Measurements from ENCODE around the gene GARIN3. TPM values are rescaled to one million over a fixed set of nuclear protein-coding genes. Genes with fewer than 3 reads are reported as not detected.

GARIN3 gene
- total RNA-seq, 1 experiment from 2014 or later, result not detected

DNA sequence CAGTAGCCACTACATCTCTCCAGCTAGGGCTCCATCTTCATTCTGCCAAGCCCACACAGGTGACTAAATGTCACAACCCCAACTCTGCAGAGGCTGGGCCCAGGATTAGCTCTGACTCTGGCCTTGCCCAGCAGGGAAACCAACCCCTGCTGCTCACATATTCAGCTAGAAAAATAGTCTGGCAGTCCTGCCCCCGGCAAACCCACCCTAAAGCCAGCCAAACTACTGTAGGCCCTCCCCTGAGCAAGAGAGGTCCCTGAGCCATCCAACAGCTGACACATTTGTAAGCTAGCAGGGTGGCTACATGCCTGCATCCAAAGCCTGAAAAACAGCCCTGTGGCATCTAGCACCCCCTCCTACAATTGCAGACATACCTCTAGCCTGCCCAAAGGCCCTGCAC lies 46.0 kb downstream of the GARIN3 start:
- DNase-seq, result no peak
- Histone ChIP-seq H3K27me3 (no peaks in the 10 kb centered on the region), H3K9me3 (peaks cover 6% of the 10 kb centered on the region; the same call in 1 of the 2 replicates), H3K4me3 (no peak overlapping the region), H3K36me3 (no peaks in the 10 kb centered on the region)

DNA sequence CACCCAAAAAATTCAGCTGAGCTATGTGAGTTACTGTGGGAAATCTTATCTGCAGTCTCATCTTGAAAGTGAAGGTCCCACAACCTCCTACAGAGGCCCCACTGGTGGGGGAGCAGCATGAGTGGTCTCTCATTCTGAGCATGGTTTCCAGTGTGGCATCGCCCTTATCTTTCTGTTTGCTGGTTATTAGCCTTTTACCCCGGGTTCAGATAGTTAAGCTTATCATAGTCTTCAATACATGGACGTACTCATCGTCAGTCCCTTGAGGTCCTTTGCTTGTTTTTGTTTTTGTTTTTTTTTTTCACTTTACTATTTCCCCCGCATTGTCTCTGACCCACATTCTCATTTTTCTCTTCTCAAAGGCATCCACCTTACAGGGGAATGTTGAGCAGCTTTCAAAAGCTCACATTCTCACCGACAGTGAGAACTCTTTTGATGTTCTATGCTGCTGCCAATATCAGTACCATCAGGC lies 49.5 kb downstream of the GARIN3 start:
- H3K27me3 ChIP-seq, result no peaks in the 10 kb centered on the region
- peaks cover 4% of the 10 kb centered on the region; the same call in 1 of the 2 replicates for H3K9me3 ChIP-seq
- no peak overlapping the region for H3K4me3 ChIP-seq
- no peaks in the 10 kb centered on the region for H3K36me3 ChIP-seq
- DNase-seq, result no peak

DNA sequence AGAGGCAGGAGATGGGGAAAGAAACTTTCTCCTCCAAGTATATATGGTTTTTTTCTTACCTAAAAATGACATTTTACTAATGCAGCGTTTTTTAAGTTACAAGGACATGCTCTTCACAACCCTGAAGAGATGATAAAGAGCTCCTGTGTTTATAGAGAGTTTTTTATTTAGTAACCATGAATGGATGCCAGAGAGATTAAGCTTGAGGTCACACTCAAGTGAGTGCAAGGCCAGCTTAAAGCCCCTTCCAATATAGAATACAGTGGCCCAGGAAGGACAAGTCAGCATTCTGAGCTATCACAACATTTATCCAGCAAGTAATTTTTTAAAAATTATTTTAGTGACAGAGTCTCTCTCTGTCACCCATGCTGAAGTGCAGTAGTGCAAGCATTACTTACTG lies 50.6 kb downstream of the GARIN3 start:
- Histone ChIP-seq H3K36me3 (no peaks in the 10 kb centered on the region), H3K4me3 (no peak overlapping the region), H3K9me3 (no peaks in the 10 kb centered on the region), H3K27me3 (no peaks in the 10 kb centered on the region)
- DNase-seq, result no peak

DNA sequence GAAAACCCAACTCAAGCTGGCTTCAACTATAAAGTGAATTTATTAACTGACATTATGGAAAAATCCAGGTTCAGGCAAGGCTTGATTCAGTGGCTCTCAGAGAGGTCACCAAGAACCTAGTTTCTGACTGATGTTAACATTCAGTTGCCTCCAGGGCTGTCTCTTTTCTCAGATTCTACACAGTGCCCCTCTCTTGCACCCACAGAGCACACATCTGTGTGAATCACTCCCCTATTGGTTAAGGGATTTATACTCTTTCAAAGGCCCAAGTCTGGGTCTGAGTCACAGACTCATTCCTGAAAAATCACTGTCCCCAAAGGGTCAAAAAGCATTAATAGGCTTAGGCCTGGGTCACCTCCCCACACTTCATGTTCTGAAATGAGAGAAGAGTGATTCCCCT lies 51.1 kb downstream of the GARIN3 start:
- no peak for DNase-seq

DNA sequence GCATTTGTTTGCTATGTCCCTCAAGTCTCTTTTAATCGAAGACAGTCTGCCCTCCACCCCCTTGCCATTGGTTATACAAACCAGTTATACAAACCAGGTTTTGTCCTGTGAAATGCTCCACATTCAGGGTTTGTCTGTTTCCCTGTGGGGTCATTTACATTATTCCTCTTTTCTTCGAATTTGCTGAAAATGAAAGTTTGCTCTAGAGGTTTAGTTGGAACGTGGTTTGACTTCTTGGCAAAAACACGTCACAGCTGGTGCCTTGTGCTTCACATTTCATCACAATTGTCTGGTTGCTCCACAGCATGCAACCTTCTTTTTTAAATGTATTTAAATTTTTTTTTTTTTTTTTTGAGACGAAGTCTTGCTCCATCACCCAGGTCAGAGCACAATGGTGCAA lies 53.1 kb downstream of the GARIN3 start:
- H3K36me3 ChIP-seq, result no peaks in the 10 kb centered on the region
- H3K27me3 ChIP-seq, result no peaks in the 10 kb centered on the region
- H3K4me3 ChIP-seq, result no peak overlapping the region
- no peak for DNase-seq
- no peaks in the 10 kb centered on the region for H3K9me3 ChIP-seq

More for the DNA sequence above, 51.1 kb downstream of the GARIN3 start:
- Histone ChIP-seq H3K36me3 (no peaks in the 10 kb centered on the region), H3K4me3 (no peak overlapping the region), H3K27me3 (no peaks in the 10 kb centered on the region), H3K9me3 (no peaks in the 10 kb centered on the region)

Other genes with a start within 250 kb of the GARIN3 start
- gene TIMD4, start 203.0 kb downstream of the GARIN3 start, total RNA-seq (2014; rRNA removed; shearing (Covaris generic); ENCODE audit: low replicate concordance), result not detected in 2 replicates
- not detected in 2 replicates for gene HAVCR1, start 107.1 kb downstream of the GARIN3 start, total RNA-seq (2014; rRNA removed; shearing (Covaris generic); ENCODE audit: low replicate concordance)
- 0.23 TPM in 1 of 2 replicates, not detected in the other for gene HAVCR2, start 57.2 kb downstream of the GARIN3 start, total RNA-seq (2014; rRNA removed; shearing (Covaris generic); ENCODE audit: low replicate concordance)
- 15.4 and 27.6 TPM in 2 replicates for gene MED7, start 23.4 kb downstream of the GARIN3 start, total RNA-seq (2014; rRNA removed; shearing (Covaris generic); ENCODE audit: low replicate concordance)
- gene ITK, start 14.6 kb upstream of the GARIN3 start, total RNA-seq (2014; rRNA removed; shearing (Covaris generic); ENCODE audit: low replicate concordance), result not detected in 2 replicates
- gene CYFIP2, start 99.9 kb upstream of the GARIN3 start, total RNA-seq (2014; rRNA removed; shearing (Covaris generic); ENCODE audit: low replicate concordance), result 4.4 and 5.0 TPM in 2 replicates